GM19395 (cell line): ENCODE results near the gene MCTP1.
"Not testable (repeated sequence)": the region's sequence is repeated elsewhere in the genome, so short reads cannot be mapped to it uniquely, and the experiment has no call there.

Source experiments
- ATAC-seq: cut with Tn5 transposase; IDR thresholded peaks from one replicate; pipeline ENCODE4 v1.9.1; 2021; ENCODE audit warnings: mild to moderate bottlenecking, moderate library complexity; ENCODE audit not compliant: unreplicated experiment

The MCTP1 gene

GRCh38 chr5:95042037-95042436 lies 242.9 kb downstream of the MCTP1 start:
- ATAC-seq = no peak

DNA sequence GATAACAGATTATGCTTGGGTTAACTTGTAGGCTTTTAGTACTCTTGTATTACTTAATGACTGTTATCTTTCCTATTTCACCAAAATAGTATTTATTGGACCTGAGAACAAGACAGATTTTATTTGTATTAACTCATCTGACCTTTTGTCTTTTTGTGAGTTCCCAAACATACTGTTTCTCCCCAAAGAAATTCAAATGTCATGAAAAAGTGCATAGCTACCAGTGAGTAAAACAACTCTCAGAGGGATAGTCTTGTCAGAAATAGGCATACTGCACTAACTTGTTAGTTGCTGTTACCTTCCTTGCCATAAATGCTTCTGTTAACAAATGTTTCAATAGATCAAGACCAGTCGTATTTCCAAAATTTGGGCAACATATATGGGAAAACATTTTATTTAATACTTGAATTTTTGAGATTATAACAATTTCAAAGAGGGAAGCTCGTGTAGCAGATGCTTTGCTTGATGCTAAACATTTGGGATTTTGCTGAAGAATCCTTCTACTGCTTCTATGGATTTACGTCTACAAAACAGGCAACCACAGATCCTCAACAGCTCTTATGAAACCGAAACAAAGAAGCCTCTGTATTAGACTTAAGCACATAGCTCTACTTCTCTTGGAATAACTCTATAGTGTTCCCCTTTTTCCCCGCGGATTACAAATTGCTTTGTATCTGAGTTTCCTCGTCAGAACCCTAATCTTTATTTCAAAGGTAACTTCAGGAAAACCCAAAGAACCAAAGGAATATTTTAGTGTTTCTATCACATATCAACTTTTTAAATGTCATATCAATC lies 248.8 kb downstream of the MCTP1 start:
- ATAC-seq = no peak

DNA sequence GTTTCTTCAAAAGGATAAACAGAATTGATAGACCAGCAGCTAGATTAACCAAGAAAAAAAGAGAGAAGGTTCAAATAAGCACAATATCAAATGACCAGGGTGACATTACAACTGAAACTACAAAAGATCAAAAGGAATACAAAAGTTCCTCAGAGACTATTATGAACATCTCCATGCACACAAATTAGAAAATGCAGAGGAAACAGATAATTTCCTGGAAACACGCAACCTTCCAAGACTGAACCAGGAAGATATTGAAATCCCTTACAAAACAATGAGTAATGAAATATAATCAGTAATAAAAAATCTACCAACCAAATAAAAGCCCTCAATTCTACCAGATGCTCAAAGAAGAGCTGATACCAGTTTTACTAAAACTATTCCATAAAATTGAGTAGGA lies 252.1 kb downstream of the MCTP1 start:
- ATAC-seq = no peak

DNA sequence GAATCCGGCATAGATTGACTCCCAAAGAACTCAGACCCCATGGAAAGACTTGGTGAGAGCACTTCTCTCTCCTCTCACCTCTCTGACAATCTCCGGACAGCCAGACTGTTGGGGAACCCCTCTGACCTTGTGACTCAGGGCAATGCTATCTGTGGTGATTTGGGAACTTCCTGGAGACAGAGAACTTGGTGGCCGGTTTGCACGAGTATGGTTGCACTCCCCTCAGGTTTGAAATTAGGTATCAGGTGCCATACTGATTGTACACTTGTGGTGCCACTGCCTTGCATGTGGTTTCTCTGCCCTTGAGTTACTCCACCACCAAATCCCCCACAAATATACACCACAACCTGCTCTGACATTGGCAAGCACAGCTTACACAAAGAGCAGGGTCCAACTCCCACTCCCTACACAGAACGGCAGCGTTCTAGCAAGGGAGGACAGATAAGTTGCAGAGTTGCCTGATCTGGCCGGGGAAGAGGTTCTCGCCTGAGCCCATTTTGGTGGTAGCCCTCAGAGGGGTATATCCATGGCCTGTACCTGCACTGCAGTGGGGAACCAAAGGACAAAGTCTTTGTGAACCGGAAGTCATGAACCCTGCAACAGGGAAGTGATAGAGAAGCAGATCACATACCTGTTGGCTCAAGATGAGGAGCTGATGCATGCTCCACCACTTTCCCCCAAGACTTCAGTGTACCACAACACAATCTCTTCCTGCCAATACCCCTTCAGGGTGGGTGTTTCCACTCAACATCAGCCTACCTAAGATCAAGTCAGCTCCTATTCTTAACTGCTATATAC lies 255.1 kb downstream of the MCTP1 start:
- ATAC-seq = no peak

DNA sequence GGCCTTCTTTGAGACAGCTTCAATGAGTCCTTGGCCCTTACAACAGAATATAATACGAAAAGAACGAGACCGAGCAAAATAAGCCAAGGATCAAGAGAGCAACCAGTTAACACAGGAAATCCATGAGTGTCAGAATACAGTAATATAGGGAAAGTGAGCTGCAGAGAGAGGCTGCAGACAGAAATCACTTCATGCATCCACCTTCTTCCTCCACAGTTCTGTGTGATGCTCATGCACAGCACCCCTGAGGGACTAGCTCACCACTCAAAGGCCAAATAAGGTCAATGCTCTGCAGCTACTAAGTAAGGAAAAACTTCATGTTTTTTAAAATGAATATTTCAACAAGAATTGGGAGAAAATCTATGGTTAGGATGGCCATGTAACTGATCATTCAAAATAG lies 257.1 kb downstream of the MCTP1 start:
- peak; percentile 48 for ATAC-seq

DNA sequence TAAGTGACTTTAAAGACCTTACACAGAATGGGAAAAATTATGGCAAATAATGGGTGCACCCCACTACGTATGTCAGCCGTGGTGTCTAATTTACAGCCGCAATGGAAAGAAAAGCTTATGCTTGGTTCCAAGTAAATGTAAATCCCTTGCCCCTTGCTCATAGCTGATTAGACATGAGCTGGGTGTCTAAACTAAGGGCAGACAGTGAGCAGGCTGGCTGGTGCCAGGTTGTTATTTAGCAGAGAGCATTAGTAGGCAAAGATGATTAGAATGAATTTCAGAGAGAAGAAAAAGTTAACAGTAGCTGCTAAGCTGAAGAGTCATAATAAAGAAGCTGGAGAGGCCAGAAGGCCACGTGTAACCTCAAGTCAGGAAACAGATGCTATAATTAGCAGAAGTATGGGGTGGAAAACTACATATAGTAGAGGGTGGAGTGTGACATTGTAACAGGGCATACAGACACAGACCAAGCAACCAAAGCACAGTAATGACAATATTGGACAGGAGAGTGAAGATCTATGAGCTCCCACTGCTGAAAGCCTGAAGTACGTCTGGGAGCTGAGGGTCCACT lies 257.7 kb downstream of the MCTP1 start:
- peak; percentile 39 for ATAC-seq

DNA sequence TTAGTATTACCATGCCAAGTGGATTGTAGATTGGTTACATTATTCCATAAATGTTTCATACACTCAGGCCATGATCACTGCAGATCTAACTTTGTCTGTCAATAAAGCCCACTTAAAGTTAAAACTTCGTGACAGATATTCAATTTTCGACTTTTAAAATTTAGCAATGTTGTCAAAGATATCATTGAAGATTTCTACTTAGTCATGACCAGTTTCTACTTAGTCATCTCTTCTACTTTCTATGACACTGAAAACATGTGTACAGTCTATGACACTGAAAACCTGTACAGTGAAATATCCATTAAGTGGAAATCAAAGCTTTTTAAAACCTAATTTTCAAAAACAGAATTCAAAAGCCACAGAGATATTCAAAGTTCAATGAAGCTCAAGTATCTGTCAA lies 258.2 kb downstream of the MCTP1 start:
- peak; percentile 29 for ATAC-seq

GRCh38 chr5:95022967-95023695 lies 261.8 kb downstream of the MCTP1 start:
- peak; percentile 71 for ATAC-seq

DNA sequence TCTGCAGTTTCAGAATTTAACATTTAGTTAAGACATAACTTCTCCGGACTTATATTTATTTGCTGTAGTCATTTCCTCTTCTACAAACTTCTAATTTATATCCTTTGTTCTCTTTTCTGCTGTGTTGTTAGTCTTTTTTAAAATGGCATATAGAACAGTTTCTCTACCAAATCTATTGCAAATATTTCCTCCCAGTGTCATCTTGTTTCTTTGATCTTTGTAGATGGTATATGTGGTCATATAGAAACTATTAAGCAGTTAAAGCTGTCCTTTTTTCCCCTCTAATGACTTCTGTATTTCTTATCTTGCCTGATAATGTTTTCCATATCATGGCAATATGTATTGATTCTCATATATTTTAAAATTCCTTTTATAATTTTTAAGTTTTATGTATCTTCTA lies 264.5 kb downstream of the MCTP1 start:
- no peak for ATAC-seq

GRCh38 chr5:95018946-95019345 lies 265.9 kb downstream of the MCTP1 start:
- no peak for ATAC-seq

GRCh38 chr5:95018511-95018910 lies 266.4 kb downstream of the MCTP1 start:
- no peak for ATAC-seq

- no peak for ATAC-seq
Measured at GRCh38 chr5:95009812-95010211, 275.1 kb downstream of the MCTP1 start.

DNA sequence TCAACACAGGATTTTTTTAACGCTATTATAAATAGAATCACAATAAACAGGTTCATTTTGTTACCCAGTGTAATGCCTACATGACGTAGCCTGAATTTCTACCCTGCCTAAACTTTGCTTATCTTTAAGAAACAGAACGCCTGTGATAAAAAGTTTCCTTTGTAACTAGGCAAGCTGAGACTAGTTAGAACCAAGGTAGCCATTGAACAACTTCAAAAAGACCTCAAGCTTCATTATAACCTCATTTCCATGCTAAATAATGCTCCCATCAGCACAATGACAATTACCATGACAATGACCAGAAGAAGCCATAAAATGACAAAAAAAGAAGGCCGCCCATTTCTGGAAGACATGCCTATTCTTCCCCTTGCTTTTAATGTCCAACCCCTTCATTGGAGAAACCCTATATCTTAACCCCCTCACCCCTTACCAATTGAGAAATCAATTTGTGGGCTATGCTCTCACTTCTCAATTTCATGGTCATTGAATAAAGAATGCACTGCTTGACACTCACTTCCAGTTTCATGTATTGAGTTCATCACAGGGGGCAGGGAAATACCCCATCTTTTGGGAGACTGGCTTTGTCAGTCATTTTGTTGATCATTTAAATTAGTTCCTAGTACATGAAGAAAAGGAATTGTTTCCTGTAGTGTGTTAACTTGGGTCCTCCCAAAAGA lies 276.8 kb downstream of the MCTP1 start:
- ATAC-seq = peak; percentile 71

DNA sequence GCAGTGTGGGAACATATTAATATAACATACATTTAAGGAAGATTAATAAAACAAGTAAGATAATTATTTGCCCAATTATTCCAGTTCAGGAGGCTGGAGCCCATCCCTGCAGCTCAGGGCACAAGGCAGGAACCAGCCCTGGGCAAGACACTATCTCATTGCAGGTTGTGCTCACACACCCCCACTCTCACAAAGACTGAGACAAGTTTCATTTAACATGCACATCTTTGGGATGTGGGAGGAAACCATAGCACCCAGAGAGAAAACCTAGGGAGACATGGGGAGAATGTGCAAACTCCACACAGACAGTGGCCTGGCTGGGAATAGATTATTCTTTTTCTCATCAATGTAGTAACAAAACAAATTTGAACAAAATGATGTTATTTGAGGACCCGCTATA lies 279.1 kb downstream of the MCTP1 start:
- no peak for ATAC-seq

DNA sequence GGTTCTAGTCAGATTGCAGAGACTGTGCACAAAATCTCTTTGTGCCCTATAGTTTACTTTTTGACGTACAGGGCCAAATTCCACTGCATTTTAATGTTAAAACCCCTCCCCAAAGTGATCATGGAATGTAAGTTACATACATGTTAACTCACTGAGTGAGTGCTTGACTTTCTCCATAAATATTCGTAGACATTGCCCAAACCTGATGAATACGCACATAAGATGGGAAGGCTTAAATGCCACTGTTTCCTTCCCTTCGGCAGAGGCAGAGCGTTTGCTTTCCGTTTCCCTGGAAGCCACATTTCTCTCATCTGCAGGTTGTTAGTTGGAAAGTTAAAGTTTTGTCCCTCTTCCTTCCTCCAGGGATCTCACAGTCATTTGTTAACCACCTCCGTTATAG lies 286.2 kb downstream of the MCTP1 start:
- no peak for ATAC-seq

GRCh38 chr5:94994537-94994936 lies 290.4 kb downstream of the MCTP1 start:
- not testable (repeated sequence) for ATAC-seq

DNA sequence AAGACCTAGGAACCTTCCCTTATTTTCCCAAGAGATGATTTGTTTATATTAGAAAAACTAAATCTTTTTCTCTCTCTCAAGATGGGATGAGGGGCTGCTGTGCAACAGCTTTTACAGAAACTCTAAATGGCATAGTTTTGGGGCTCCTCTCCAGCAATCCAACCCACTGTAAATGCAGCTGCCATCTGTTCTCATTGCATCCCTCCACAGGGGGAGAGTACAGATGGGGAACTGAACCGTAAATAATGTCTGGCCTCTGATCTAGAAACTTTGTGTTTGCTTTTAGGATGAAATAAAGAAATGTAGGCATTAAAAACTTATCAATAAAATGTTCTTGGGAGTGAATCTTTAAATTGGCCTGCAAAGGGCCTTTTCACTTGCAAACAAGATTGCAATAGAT lies 291.4 kb downstream of the MCTP1 start:
- ATAC-seq = no peak

- ATAC-seq = peak; percentile 79
Measured at GRCh38 chr5:94992325-94992724, 292.6 kb downstream of the MCTP1 start.

- ATAC-seq = no peak
Measured at GRCh38 chr5:94983861-94984535, 300.9 kb downstream of the MCTP1 start.

- ATAC-seq = no peak
Measured at GRCh38 chr5:94977437-94977836, 307.5 kb downstream of the MCTP1 start.
